ENCODE measurements around the gene PLA2G5.
"Not testable (repeated sequence)": the region's sequence is repeated elsewhere in the genome, so short reads cannot be mapped to it uniquely, and the experiment has no call there.

PLA2G5 gene

DNA sequence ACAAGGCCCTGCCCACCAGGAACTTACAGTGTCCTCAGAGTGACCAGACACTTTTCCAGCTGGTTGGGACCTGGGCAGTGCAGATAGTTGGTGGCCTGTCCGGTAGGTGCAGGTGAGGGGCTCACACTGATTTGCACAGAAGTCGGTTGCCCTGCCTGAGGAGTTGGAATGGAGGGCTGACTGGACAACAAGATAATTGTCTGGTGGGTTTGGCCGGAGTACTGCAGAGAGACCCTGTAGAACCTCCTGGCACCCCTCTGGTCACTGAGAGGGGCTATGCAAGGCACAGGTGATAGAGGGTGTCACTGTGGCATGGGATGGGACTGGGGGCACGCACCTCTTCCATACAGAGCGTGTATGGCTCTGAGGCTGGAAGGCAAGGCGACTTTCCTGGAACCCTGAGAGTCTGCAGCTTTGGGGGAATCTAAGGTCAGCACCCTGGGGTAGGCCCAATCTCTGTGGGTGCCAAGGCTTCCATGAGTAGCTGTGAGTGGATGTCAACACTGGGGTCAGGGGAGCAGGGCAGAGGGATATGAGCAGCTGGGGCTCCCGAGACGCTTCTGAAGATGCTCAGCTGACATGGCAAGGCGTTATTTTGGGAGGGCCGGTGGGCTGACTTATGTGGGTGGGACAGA lies 56.9 kb downstream of the PLA2G5 start:
- H4K20me1 ChIP-seq (ENCODE audit: insufficient read depth, low read length): no peaks in the 10 kb centered on the region
- no peaks in the 10 kb centered on the region for H3K4me1 ChIP-seq (ENCODE audit: insufficient read depth, low read length, severe bottlenecking)
- H3K36me3 ChIP-seq (ENCODE audit: insufficient read depth, low read length): no peaks in the 10 kb centered on the region
- H3K9me3 ChIP-seq (ENCODE audit: low read length): no peaks in the 10 kb centered on the region
- H3F3A ChIP-seq (ENCODE audit: insufficient read depth, low read length): no peaks in the 10 kb centered on the region
- H3K79me2 ChIP-seq (ENCODE audit: insufficient read depth, low read length): no peaks in the 10 kb centered on the region
- TF ChIP-seq, protein P1, sequence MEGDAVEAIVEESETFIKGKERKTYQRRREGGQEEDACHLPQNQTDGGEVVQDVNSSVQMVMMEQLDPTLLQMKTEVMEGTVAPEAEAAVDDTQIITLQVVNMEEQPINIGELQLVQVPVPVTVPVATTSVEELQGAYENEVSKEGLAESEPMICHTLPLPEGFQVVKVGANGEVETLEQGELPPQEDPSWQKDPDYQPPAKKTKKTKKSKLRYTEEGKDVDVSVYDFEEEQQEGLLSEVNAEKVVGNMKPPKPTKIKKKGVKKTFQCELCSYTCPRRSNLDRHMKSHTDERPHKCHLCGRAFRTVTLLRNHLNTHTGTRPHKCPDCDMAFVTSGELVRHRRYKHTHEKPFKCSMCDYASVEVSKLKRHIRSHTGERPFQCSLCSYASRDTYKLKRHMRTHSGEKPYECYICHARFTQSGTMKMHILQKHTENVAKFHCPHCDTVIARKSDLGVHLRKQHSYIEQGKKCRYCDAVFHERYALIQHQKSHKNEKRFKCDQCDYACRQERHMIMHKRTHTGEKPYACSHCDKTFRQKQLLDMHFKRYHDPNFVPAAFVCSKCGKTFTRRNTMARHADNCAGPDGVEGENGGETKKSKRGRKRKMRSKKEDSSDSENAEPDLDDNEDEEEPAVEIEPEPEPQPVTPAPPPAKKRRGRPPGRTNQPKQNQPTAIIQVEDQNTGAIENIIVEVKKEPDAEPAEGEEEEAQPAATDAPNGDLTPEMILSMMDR (IDR thresholded peaks at IDR 0.05; ENCODE audit: low read length): no peak
- no peak for TF ChIP-seq EZH2 (IDR thresholded peaks at IDR 0.05; ENCODE audit: borderline replicate concordance, low read length)
- no peaks in the 10 kb centered on the region for H3K27me3 ChIP-seq (ENCODE audit: insufficient read depth, low read length)
- no peak overlapping the region for H3K4me3 ChIP-seq (ENCODE audit: low read depth, low read length, poor library complexity, severe bottlenecking)
- no peak overlapping the region for H3K27ac ChIP-seq (ENCODE audit: low read depth, low read length, poor library complexity, severe bottlenecking)
- no peak overlapping the region for H3K9ac ChIP-seq (ENCODE audit: low read length)
- H2AFZ ChIP-seq (ENCODE audit: low read length): no peak overlapping the region
- no peak overlapping the region for H3K4me2 ChIP-seq (ENCODE audit: low read length)
- H3K9me2 ChIP-seq (ENCODE audit: low read depth, low read length): no peaks in the 10 kb centered on the region

DNA sequence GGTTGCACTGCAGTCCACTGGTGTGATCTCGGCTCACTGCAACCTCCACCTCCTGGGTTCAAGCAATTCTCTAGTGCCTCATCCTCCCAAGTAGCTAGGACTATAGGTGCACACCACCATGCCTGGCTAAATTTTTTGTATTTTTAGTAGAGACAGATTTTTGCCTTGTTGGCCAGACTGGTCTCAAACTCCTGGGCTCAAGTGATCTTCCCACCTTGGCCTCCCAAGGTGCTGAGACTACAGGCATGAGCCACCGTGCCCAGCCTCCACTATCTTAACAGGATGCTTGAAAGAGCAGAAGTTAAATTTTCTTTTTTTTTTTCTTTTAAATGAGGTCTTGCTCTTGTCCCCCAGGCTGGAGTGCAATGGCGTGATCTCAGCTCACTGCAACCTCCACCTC lies 60.5 kb downstream of the PLA2G5 start:
- not testable (repeated sequence) for H3K9me2 ChIP-seq (ENCODE audit: low read depth, low read length); H3K4me3 ChIP-seq (ENCODE audit: low read depth, low read length, poor library complexity, severe bottlenecking)

DNA sequence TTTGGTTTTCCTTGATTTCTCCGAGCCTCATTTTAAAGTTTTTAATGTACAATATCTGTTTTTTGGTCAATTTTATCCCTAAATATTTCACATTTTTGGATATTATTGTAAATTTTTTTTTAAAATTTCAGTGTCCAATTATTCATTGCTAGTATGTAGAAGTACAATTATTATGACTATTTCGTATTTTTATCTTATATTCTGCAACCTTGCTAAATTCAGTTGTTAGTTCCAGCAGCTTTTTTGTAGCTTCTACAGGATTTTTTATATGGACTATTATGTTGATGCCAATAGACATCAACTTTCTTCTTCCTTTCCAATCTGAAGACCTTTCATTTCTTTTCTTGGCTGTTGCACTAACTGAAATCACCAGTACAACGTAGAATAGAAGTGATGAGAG lies 65.0 kb downstream of the PLA2G5 start:
- Histone ChIP-seq H3K9ac (ENCODE audit: low read length) (no peak overlapping the region), H3K36me3 (ENCODE audit: insufficient read depth, low read length) (no peaks in the 10 kb centered on the region)
- no peak for TF ChIP-seq EZH2 (IDR thresholded peaks at IDR 0.05; ENCODE audit: borderline replicate concordance, low read length)
- TF ChIP-seq, protein P1 (IDR thresholded peaks at IDR 0.05; ENCODE audit: low read length): no peak

More for the DNA sequence above, 60.5 kb downstream of the PLA2G5 start:
- not testable (repeated sequence) for H3K4me1 ChIP-seq (ENCODE audit: insufficient read depth, low read length, severe bottlenecking); H3F3A ChIP-seq (ENCODE audit: insufficient read depth, low read length); H4K20me1 ChIP-seq (ENCODE audit: insufficient read depth, low read length); H3K27me3 ChIP-seq (ENCODE audit: insufficient read depth, low read length); H3K9ac ChIP-seq (ENCODE audit: low read length); H3K27ac ChIP-seq (ENCODE audit: low read depth, low read length, poor library complexity, severe bottlenecking); H3K36me3 ChIP-seq (ENCODE audit: insufficient read depth, low read length); H3K9me3 ChIP-seq (ENCODE audit: low read length); H3K79me2 ChIP-seq (ENCODE audit: insufficient read depth, low read length); H2AFZ ChIP-seq (ENCODE audit: low read length); H3K4me2 ChIP-seq (ENCODE audit: low read length)

DNA sequence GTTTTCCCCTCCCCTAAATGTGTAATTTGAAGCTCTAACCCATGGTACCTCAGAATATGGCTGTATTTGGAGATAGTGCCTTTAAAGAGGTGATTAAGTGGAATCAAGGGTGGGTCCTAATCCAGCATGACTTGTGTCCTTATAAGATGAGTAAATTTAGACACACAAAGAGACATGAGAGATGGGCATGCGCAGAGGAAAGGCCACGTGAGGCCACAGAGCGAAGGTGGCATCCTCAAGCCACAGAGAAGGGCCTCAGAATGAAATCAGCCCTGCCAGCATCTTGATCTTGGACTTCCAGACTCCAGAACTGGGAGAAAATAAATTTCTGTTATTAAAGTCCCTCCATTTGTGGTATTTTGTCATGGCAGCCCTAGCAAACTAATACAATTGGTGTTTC lies 66.3 kb downstream of the PLA2G5 start:
- H3K9me2 ChIP-seq (ENCODE audit: low read depth, low read length): no peaks in the 10 kb centered on the region
- H4K20me1 ChIP-seq (ENCODE audit: insufficient read depth, low read length): no peaks in the 10 kb centered on the region
- H3F3A ChIP-seq (ENCODE audit: insufficient read depth, low read length): no peaks in the 10 kb centered on the region
- H3K4me3 ChIP-seq (ENCODE audit: low read depth, low read length, poor library complexity, severe bottlenecking): no peak overlapping the region
- no peak overlapping the region for H2AFZ ChIP-seq (ENCODE audit: low read length)
- no peak overlapping the region for H3K27ac ChIP-seq (ENCODE audit: low read depth, low read length, poor library complexity, severe bottlenecking)
- H3K36me3 ChIP-seq (ENCODE audit: insufficient read depth, low read length): no peaks in the 10 kb centered on the region
- H3K79me2 ChIP-seq (ENCODE audit: insufficient read depth, low read length): no peaks in the 10 kb centered on the region
- H3K4me2 ChIP-seq (ENCODE audit: low read length): no peak overlapping the region
- H3K4me1 ChIP-seq (ENCODE audit: insufficient read depth, low read length, severe bottlenecking): no peaks in the 10 kb centered on the region
- no peak overlapping the region for H3K9ac ChIP-seq (ENCODE audit: low read length)
- TF ChIP-seq, protein P1 (IDR thresholded peaks at IDR 0.05; ENCODE audit: low read length): no peak
- no peak for TF ChIP-seq EZH2 (IDR thresholded peaks at IDR 0.05; ENCODE audit: borderline replicate concordance, low read length)
- H3K27me3 ChIP-seq (ENCODE audit: insufficient read depth, low read length): no peaks in the 10 kb centered on the region
- H3K9me3 ChIP-seq (ENCODE audit: low read length): no peaks in the 10 kb centered on the region

More for the DNA sequence above, 65.0 kb downstream of the PLA2G5 start:
- Histone ChIP-seq H3K4me2 (ENCODE audit: low read length) (no peak overlapping the region), H3K4me1 (ENCODE audit: insufficient read depth, low read length, severe bottlenecking) (no peaks in the 10 kb centered on the region), H3K79me2 (ENCODE audit: insufficient read depth, low read length) (no peaks in the 10 kb centered on the region), H4K20me1 (ENCODE audit: insufficient read depth, low read length) (no peaks in the 10 kb centered on the region), H3F3A (ENCODE audit: insufficient read depth, low read length) (no peaks in the 10 kb centered on the region), H3K4me3 (ENCODE audit: low read depth, low read length, poor library complexity, severe bottlenecking) (no peak overlapping the region), H2AFZ (ENCODE audit: low read length) (no peak overlapping the region), H3K9me3 (ENCODE audit: low read length) (no peaks in the 10 kb centered on the region), H3K9me2 (ENCODE audit: low read depth, low read length) (no peaks in the 10 kb centered on the region), H3K27me3 (ENCODE audit: insufficient read depth, low read length) (no peaks in the 10 kb centered on the region), H3K27ac (ENCODE audit: low read depth, low read length, poor library complexity, severe bottlenecking) (no peak overlapping the region)

Measured in OCI-LY1 (cell line).